Activated CD8-positive, alpha-beta memory T cell treated with anti-CD3 and anti-CD28 coated beads for 4 hours (primary cell): Measurements from ENCODE around the gene KCNMB4.

ENCODE experiments used
- DNase-seq, 2 donors: peaks; one replicate each; pipeline ENCODE4 v3.0.0-alpha.2; 2020; ENCODE audit warnings: low read depth in 2 of 2

The KCNMB4 gene

DNA sequence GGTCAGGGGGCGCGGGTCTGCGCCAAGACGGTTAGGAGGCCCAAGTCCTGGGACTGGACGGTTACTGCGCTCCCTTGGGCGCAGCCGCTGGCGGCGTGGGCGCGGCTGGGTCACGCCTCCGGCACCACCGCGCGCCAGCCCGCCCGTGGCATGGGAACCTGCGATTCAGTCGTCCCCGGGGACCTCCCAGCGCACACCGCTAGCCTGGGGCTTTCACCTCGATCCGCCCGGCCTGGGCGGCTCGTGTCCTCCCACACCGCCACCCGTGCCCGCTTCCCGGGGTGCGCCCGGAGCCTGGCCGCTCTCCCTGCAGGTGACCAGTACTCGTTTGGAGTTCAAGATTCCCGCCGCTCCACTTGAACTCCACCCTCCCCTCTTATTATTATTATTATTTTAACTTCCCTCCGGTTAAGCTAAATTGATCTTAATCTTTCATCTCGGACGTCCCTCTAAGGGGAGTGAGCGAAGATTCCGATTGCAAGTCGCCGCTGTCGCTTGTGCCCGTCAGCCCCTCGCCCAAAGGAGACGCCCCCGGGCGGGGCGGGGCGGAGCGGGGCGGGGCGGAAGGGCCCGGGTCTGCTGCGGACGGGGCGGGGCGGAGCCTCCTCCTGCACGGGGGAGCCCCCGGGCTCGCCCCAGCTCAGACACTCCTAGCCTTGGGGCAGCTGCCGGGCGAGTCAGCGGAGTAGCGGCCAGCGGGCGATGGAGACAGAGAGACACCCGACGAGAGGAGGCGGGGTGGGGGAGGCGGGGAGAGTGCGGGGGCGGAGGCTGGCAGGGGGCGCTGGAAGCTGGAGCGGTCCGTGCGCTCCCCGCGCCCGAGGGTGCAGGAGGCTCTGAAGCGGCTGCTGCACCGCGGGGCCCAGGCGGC lies at the start of gene KCNMB4:
KCNMB4 (plus strand) TSS at position 643 of the 871 bp plus-strand sequence. CDS start 445 bp downstream, outside the sequence.
- peak; percentile 38 to 45 for DNase-seq

DNA sequence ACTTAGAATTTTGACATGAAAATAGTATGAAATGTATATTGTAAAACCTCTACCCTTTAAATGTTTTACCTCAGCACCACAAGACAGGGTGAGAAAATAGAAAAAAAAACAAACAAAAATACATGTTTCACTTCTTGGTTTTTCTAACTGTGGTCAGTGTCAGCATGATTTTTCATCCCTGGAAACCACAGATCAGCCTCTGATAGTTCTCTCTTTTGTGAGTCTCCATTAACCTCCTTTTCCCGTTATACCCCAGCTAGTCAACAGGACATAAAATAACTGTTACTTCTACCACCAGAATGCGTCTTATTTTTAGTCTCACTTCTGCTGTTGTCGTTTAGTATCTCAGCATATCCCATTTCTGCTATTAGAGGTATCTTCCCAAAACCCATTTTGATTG lies 48.3 kb upstream of the KCNMB4 start:
- no peak for DNase-seq

- DNase-seq, result no peak
Measured at GRCh38 chr12:70319605-70320004, 46.5 kb upstream of the KCNMB4 start.

DNA sequence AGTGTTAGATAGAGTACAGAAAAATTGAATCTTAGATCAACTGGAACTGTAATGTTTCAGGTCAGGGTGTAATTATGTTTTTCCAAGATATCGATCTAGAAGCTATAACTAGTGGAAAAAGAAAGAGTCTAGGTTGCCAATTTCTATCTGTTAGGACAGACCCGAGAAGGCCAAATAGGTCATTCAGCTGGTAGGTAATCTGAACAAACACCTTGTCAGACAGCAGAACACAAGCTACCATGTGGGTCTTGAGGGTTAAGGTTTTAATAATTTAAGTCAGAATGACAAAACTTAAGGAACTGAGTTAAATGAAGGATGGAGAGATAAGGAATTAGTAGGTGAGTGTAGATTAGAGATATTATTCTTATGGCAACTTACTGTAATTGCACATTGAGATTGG lies 44.9 kb upstream of the KCNMB4 start:
- DNase-seq, result no peak

DNA sequence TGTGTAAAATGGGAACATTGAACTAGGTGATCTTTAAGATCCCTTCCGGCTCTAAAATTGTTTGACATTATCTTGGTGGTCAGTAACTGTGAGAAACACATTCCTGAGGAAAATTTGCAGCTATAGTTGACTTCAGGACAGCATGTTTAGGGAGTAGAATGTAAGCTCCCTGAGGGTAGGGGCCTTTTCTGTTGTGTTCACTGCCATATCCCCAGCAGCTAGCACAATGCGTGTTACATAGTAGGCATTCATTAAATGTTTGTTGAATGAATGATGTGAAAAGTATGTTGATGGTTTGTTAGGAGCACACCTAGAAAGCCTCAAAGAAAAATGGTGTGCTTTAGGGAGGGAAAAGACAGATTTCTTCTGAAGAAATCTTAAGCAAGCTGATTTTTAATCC lies 38.5 kb upstream of the KCNMB4 start:
- no peak for DNase-seq

- no peak for DNase-seq
Measured at GRCh38 chr12:70329728-70330127, 36.4 kb upstream of the KCNMB4 start.

DNA sequence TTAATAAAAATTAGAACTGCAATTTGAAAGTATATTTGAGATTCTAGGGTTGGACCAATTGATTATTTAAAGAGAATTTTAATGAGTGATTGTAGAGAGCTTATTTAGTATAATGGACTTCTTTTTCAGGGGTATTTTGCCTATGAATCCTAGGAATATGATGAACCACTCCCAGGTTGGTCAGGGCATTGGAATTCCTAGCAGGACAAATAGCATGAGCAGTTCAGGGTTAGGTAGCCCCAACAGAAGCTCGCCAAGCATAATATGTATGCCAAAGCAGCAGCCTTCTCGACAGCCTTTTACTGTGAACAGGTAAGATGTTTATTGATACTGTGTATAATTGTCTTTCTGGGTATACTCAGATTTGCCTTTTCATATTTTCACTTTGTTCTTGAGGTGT lies 35.9 kb upstream of the KCNMB4 start:
- no peak for DNase-seq

- no peak for DNase-seq
Measured at GRCh38 chr12:70332236-70332635, 33.9 kb upstream of the KCNMB4 start.

DNA sequence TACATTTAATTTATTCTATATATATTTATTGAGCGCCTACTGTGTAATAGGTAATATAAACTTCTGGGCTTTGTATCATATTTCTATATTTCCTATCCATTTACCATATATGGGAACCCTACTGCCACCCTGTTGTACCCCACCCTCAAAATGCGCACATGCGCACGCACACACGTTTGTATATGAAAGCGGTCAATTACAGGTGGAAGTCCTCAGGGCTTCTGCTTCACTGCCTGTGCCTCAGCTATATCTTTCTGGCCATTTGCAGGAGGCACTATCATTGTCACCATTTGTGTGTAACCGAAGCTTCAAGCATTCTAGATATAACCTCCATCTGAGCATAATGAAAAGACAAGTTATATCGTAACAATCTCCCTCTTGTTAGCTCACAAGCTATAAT lies 31.3 kb upstream of the KCNMB4 start:
- no peak for DNase-seq

DNA sequence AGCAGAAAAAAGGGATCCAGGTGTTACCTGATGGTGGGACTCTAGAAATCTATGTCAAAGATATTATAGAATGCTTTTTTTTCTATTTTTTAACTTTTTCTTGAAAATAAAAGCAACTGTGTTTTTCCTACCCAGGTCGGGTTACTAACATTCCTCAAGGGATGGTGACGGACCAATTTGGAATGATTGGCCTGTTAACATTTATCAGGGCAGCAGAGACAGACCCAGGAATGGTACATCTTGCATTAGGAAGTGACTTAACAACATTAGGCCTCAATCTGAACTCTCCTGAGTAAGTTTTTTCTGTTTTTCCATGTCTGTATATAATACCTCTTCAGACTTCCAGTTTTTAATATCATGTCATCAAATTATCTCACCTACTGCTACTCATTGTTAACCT lies 27.6 kb upstream of the KCNMB4 start:
- DNase-seq, result no peak

GRCh38 chr12:70351076-70351475 lies 15.0 kb upstream of the KCNMB4 start:
- no peak for DNase-seq

DNA sequence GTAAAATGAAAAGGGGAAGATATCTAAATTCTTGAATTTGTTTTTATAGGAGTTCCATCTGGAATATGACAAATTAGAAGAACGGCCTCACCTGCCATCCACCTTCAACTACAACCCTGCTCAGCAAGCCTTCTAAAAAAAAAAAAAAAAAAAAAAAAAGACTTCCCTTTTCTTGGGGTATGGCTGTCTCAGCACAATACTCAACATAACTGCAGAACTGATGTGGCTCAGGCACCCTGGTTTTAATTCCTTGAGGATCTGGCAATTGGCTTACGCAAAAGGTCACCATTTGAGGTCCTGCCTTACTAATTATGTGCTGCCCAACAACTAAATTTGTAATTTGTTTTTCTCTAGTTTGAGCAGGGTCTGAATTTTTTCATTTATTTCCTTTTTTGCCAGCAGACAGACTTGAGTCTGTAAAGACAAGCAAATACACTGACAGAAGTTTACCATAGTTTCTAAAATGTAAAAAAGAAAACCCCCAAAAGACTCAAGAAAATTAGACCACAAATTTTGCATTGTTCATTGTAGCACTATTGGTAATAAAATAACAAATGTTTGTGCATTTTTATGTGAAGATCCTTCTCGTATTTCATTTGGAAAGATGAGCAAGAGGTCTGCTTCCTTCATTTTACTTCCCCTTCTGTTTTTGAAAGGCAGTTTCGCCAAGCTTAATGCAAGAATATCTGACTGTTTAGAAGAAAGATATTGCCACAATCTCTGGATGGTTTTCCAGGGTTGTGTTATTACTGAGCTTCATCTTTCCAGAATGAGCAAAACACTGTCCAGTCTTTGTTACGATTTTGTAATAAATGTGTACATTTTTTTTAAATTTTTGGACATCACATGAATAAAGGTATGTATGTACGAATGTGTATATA lies 12.1 kb upstream of the KCNMB4 start:
- DNase-seq, result no peak

- no peak for DNase-seq
Measured at GRCh38 chr12:70354787-70355186, 11.3 kb upstream of the KCNMB4 start.

DNA sequence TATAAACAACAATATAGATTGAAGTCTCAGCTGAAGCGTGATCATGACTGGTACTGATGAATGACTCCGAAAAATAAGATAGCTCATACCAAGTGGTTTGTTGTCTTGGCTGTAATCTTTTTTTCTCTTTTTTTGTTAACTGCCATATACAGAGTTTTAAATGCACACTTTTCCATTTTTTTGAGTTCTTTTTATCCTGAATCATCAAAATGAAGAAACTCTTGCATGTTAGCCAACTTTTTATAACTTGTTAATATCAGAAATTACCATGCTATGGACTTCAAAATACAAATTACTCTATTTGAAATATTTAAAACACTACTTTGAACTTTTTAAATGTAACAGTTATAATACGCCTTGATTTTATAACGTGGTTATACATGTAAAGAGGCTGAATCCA lies 10.1 kb upstream of the KCNMB4 start:
- no peak for DNase-seq

DNA sequence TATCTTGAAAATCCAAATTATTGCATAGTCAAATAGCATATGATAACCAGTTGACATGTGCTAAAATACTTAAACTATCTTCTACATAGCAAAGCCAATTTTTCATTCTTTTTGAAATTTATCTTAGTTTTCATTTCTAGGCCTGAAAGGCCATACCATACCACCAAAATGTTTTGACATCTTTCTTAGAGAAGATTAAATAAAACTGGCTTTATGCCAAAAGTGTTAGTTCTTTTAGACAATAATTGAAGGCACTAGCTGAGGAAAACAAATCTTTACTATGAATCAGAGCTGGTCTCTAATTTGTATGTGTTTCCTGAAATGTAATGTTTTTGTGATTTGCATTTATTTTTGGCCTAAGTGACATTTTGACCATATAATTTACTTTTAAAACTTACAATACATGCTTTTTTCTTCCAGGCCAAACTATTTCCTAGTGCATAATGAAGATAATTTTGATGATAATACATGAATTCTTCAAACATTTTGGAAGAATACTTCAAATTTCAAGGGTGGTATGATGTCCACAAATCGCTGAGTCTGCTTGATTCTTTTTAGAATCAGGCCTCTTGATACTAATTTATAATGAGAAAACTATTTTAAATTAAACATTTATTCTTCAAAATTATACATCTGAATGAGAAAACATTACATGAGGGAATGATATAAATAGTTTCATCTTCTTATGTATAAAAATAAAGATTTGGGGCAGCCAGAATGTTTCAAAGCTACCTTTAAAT lies 6.5 kb upstream of the KCNMB4 start:
- DNase-seq, result no peak

- DNase-seq, result no peak
Measured at GRCh38 chr12:70360218-70360617, 5.9 kb upstream of the KCNMB4 start.

DNA sequence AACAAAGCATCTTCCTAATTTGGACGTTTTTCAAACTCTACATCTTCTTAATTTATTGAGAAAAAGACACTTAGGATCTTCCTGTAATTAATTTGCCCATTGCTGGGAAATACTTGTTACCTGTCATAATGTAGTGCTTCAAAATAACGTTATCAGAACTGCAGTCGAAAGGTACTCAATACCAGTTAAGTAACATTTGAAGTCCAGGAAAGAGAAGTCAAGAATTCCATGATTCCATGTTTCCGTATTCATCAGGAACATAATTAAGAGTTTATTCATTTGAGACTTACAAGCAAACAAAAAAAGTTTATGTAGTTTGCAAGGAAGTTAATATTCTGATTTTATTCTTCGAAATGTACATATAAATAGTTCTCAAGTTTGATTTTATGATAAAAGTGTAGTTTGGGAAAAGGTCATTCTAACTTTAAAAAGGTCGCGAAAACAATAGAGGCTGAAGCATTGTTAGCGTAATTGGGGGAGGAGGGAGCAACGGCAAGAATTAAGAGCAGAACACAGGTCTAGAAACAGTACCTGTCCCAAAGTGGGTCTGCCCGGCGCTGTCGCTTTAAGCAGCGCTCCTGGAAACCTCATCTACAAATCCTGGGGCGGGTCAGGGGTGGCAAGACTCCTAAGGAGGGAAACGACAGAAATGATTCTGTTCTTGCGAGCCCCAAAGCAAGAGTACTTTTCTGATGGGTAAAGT lies 1.2 kb upstream of the KCNMB4 start:
- DNase-seq, result no peak

DNA sequence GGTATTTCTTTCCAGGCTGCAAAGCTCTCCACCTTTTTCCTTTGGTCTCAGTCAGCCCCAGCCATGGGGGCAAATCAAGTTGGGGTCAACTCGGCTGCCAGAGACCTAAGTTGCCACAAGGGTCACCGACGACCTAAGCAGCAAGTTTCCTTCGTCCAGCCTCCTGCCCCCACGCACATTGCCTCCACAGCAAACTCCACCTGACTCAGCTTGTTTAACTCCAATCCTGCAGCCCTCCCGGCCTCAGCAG lies 767 bp upstream of the KCNMB4 start:
- DNase-seq, result no peak

- peak; percentile 21 to 28 for DNase-seq
Measured at GRCh38 chr12:70366581-70367257, 629 bp downstream of the KCNMB4 start.

DNA sequence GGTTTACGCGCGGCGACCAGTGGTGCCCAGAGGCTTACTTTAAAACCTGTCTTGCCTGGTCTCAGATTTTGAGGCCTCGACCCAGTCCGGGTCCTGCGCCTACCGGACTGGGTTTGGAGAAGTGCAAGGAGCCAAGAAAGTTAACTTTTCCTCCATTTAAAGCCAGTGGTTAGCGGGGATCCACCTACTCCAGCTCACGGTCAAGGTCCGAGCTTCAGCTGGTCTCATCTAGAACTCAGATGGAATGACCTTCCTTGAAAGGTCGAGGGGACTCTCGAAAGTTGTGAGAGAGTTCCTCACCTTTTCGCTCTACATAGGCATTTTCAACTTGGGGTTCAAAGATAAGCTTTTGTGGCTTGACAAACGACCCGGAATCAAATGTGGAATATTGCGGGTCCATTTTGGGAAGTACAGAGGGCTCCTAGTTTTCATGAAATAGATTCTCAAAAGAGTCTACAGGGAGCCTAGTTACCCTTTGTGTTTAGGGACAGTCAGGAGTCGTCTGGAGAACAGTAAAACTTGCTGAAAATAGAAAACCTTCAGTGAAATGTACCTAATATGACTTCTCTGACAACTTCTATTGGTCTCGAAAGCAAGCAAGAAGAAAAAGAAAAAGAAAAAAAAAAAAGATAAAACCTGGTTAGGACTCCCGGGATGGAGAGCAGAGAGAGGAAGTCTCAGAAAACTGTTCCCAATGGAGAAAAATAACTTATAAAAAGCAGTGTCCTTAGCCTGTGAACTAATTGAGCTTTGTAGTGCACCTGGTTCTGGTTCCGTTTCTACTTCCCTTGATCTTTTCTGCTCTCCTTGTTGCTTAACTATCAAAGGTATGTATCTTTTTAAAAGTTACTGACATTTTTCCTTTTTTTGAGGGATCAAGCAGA lies 1.4 kb downstream of the KCNMB4 start:
- DNase-seq, result no peak
